Calu3 (cell line): ENCODE results near the gene MMP25. TPM values are rescaled to one million over a fixed set of nuclear protein-coding genes. Genes with fewer than 3 reads are reported as not detected.
A peak's percentile ranks its signal among the peaks of the same experiment; 100 is the strongest.

Experiments
- BruUV-seq: library from RNA; stranded (reverse); fragments of 400-500 nt; replicated peaks from 2 replicates; lab custom pipeline; 2021; lab: Mats Ljungman, UMichigan
- CTCF ChIA-PET: fragments of 300-600 bp; sonication (Branson Sonifier 250); formaldehyde crosslinking; loops from one replicate; lab custom pipeline; 2022; ENCODE audit warnings: antibody characterized with exemption; lab: Charles Lee
- DNase-seq: peaks from one replicate; pipeline ENCODE4 v3.0.0; 2022
- H3K27ac Mint-ChIP-seq: one replicate; pipeline ENCODE4 v1.8.0; 2022; ENCODE audit warnings: mixed read lengths; ENCODE audit not compliant: unreplicated experiment
- H3K27me3 Mint-ChIP-seq: one replicate; pipeline ENCODE4 v1.8.0; 2022; ENCODE audit warnings: mixed read lengths; ENCODE audit not compliant: unreplicated experiment
- H3K36me3 Mint-ChIP-seq: one replicate; pipeline ENCODE4 v1.8.0; 2022; ENCODE audit warnings: mild to moderate bottlenecking, moderate library complexity, mixed read lengths; ENCODE audit not compliant: insufficient read depth, unreplicated experiment
- H3K4me1 Mint-ChIP-seq: one replicate; pipeline ENCODE4 v1.8.0; 2022; ENCODE audit warnings: mild to moderate bottlenecking, low read depth, mixed read lengths; ENCODE audit not compliant: unreplicated experiment
- H3K4me3 Mint-ChIP-seq: one replicate; pipeline ENCODE4 v1.8.0; 2022; ENCODE audit warnings: mild to moderate bottlenecking, low read depth, moderate library complexity, mixed read lengths; ENCODE audit not compliant: unreplicated experiment
- H3K9me3 Mint-ChIP-seq: one replicate; pipeline ENCODE4 v1.8.0; 2022; ENCODE audit warnings: low read depth, mixed read lengths; ENCODE audit not compliant: unreplicated experiment
- intact Hi-C: fragments of 100-400 bp; cut with micrococcal nuclease; formaldehyde crosslinking; loops from one replicate; pipeline ENCODE4 v1.10.0; 2022; ENCODE audit not compliant: unreplicated experiment
- total RNA-seq: library from RNA; stranded (reverse); gene quantifications from 2 replicates; pipeline ENCODE4 v1.2.3, GENCODE V29; 2022
- TF ChIP-seq, protein P1 (sequence below): fragments of 200-600 bp; IDR thresholded peaks from one replicate; pipeline ENCODE4 v1.8.0; 2022; ENCODE audit warnings: antibody characterized with exemption; ENCODE audit not compliant: unreplicated experiment

The MMP25 gene
- total RNA-seq, 1 experiment from 2014 or later: 0.31 TPM

DNA sequence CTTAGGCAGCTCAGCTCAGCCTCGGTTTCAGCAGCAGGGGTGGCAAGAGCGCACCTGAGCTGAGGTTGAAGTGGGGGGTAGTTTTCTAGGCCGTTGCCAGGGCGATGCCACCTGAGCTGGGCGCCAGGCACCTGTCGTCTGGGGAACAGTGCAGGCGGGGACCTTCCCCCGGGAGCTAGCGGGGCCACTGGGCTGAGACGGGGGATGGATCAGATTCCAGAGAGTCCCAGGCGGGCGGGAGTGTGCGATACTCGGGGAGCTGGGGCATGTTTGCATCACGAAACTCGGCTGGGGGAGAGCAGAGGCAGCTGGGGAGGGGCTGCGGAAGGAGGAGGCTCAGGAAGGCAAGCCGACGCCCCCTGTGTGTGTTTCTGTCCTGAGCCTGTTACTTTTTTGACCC is 34.1 kb upstream of the MMP25 start:
- H3K4me1 Mint-ChIP-seq: peaks cover 55% of the 10 kb centered on the region
- intact Hi-C loops: no loop called here
- H3K27me3 Mint-ChIP-seq: no peaks in the 10 kb centered on the region
- peak overlapping the region; percentile 60 for H3K4me3 Mint-ChIP-seq
- peaks cover 66% of the 10 kb centered on the region for H3K36me3 Mint-ChIP-seq
- peak; percentile 49 for DNase-seq
- H3K9me3 Mint-ChIP-seq: no peaks in the 10 kb centered on the region
- no TSS peak for BruUV-seq
- H3K27ac Mint-ChIP-seq: peak overlapping the region; percentile 79
- TF ChIP-seq, protein P1, sequence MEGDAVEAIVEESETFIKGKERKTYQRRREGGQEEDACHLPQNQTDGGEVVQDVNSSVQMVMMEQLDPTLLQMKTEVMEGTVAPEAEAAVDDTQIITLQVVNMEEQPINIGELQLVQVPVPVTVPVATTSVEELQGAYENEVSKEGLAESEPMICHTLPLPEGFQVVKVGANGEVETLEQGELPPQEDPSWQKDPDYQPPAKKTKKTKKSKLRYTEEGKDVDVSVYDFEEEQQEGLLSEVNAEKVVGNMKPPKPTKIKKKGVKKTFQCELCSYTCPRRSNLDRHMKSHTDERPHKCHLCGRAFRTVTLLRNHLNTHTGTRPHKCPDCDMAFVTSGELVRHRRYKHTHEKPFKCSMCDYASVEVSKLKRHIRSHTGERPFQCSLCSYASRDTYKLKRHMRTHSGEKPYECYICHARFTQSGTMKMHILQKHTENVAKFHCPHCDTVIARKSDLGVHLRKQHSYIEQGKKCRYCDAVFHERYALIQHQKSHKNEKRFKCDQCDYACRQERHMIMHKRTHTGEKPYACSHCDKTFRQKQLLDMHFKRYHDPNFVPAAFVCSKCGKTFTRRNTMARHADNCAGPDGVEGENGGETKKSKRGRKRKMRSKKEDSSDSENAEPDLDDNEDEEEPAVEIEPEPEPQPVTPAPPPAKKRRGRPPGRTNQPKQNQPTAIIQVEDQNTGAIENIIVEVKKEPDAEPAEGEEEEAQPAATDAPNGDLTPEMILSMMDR: no peak
- CTCF ChIA-PET: interaction anchor here (0.9 to 1.2 kb wide), 4 partner anchors 8 to 19 kb away, joined by 3 to 9 read pairs (median 4); no protein-coding TSS in a partner anchor

DNA sequence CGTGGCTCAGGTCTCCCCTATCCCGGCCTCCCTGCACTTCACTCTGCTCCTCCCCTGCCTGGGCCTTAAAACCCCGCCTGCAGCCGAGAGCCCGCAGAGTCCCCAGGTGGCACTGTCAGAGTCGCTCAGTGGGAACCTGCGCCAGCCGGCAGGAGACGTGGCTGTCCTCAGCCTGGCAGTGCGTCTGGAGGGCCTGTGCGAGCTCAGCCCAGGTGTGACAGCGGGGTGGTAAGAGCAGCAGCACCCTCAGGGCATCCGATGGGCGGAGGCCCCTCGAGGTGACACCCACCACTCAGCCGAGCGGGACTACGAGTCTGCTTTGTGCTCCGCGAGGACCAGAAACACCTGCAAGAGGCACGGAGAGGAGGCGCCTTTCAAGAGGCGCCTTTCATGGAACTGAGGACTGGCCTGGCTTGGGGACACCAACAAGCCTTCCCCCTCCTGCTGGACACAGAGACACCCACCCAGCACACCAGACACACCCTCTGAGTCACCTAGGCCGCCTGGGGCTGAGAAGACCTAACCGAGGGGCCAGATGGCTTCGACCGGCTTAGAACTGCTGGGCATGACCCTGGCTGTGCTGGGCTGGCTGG is 33.4 kb upstream of the MMP25 start, which contains the start of gene CLDN9:
TSS of gene CLDN9 (plus strand) at position 96 of the 593 bp plus-strand sequence. CDS start at position 536, 440 bp downstream.
- peak; percentile 73 for DNase-seq
- H3K27ac Mint-ChIP-seq: peak within 1 kb of the TSS; percentile 79
- H3K9me3 Mint-ChIP-seq: no peaks in the 10 kb centered on the region
- TF ChIP-seq, protein P1: no peak
- peaks cover 63% of the 10 kb centered on the region for H3K36me3 Mint-ChIP-seq
- no TSS peak for BruUV-seq
- H3K4me3 Mint-ChIP-seq: peak within 1 kb of the TSS; percentile 60
- intact Hi-C loops: no loop called here
- H3K4me1 Mint-ChIP-seq: peaks cover 48% of the 10 kb centered on the region
- H3K27me3 Mint-ChIP-seq: no peaks in the 10 kb centered on the region
- CTCF ChIA-PET: interaction anchor here (0.9 to 1.2 kb wide), 4 partner anchors 8 to 19 kb away, joined by 3 to 9 read pairs (median 4); no protein-coding TSS in a partner anchor

DNA sequence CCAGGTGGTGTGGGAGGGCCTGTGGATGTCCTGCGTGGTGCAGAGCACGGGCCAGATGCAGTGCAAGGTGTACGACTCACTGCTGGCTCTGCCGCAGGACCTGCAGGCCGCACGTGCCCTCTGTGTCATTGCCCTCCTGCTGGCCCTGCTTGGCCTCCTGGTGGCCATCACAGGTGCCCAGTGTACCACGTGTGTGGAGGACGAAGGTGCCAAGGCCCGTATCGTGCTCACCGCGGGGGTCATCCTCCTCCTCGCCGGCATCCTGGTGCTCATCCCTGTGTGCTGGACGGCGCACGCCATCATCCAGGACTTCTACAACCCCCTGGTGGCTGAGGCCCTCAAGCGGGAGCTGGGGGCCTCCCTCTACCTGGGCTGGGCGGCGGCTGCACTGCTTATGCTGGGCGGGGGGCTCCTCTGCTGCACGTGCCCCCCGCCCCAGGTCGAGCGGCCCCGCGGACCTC is 32.8 kb upstream of the MMP25 start:
- H3K4me1 Mint-ChIP-seq: peaks cover 42% of the 10 kb centered on the region
- no peak for DNase-seq
- peak overlapping the region; percentile 60 for H3K4me3 Mint-ChIP-seq
- H3K27ac Mint-ChIP-seq: peak overlapping the region; percentile 79
- H3K9me3 Mint-ChIP-seq: no peaks in the 10 kb centered on the region
- H3K27me3 Mint-ChIP-seq: no peaks in the 10 kb centered on the region
- CTCF ChIA-PET: interaction anchor here (1.2 kb wide), 1 partner anchor 18 kb away, joined by 5 read pairs; no protein-coding TSS in a partner anchor
- H3K36me3 Mint-ChIP-seq: peaks cover 61% of the 10 kb centered on the region
- TF ChIP-seq, protein P1: peak; percentile 49
- BruUV-seq: no TSS peak
- intact Hi-C loops: no loop called here

DNA sequence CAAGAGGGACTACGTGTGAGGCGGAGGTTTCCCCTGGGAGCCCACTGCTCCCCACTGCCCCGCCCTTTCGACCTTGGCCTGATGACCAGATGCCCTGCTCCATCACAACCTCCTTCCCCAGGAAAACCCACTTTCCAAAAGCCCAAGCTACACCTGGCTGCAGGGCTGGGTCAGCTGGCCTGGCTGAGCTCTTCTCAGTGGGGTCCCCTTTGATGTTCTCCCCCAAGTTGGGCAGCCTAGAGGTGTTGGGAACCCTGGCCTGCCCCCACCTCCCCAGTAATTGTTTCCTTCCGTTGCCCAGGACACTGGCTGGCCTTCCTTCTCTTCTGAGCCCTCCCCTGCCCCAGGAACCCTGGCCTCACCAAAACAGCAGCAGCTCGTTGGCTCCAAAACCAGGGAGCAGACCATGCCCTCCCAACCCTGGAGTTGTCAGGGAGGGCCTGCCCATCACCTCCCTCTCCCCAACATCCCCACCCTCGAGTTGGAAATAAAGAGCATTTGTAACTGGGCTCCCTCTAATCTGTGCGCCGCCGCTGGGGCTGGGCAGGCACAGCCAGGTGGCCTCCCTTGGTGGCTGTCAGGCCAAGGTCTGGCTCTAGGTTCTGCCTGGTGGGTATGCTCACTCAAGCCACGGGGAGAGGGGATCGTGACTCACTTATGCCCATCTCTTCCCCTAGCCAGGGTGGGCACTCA is 32.2 kb upstream of the MMP25 start:
- H3K27ac Mint-ChIP-seq: peak overlapping the region; percentile 48
- peaks cover 39% of the 10 kb centered on the region for H3K4me1 Mint-ChIP-seq
- DNase-seq: no peak
- CTCF ChIA-PET: no interaction called here
- peaks cover 55% of the 10 kb centered on the region for H3K36me3 Mint-ChIP-seq
- TF ChIP-seq, protein P1: no peak
- H3K4me3 Mint-ChIP-seq: no peak overlapping the region
- no TSS peak for BruUV-seq
- no peaks in the 10 kb centered on the region for H3K27me3 Mint-ChIP-seq
- intact Hi-C loops: no loop called here
- no peaks in the 10 kb centered on the region for H3K9me3 Mint-ChIP-seq
